DMS114 treated with DMSO at 0.1 percent for 48 hours (cell line): ENCODE data around the gene GTF2H2C_2.
"Not testable (repeated sequence)": the region's sequence is repeated elsewhere in the genome, so short reads cannot be mapped to it uniquely, and the experiment has no call there.

ENCODE experiments used
- DNase-seq: peaks from one replicate; lab custom pipeline; 2025; ENCODE audit not compliant: unreplicated experiment; lab: John Stamatoyannopoulos, UW

Gene GTF2H2C_2

DNA sequence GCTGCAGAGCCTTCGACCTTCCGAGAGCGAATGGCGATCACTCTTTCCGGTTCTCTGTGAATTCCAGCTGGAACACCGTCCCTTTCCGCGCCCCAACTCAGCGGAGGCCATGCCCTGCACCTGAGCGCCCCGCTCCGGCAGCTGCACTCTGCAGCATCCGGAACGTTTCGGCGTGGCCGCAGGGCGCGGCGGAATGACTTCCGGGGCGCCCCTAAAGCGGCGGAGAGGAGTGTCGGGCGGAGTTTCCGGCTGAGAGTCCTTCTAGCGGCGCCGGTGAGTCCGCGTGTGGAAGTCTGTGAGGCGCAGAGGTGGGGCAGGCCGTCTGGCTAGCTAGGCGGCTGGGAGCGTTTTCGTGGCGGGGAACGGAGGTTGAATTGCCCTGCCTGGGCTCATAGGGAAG lies at the start of gene GTF2H2C_2:
TSS of gene GTF2H2C_2 (plus strand) at position 252 of the 400 bp plus-strand sequence.
- not testable (repeated sequence) for DNase-seq

DNA sequence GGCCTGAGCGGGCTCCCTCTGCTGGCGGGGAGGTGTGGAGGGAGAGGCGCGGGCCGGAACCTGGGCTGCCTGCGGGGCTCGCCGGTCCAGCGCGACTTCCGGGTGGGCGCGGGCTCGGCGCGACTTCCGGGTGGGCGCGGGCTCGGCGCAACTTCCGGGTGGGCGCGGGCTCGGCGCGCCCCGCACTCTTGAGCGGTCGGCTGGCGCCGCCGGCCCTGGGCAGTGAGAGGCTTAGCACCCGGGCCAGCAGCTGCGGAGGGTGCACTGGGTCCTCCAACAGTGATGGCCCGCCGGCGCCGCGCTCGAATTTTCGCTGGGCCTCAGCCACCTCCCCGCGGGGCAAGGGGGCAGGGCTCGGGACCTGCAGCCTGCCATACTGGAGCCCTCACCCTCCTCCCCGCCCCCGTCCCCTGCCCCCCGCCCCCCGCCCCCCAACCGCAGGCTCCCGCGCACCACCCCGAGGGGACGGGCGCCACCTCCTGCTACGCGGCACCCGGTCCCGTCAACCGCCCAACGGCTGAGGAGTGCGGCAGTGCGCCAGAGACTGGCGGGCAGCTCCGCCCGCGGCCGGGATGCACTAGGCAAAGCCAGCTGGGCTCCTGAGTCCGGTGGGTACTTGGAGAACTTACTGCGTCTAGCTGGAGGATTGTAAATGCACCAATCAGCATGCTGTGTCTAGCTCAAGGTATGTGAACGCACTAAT lies 14.0 kb upstream of the GTF2H2C_2 start:
- DNase-seq: not testable (repeated sequence)

- DNase-seq: not testable (repeated sequence)
Measured at GRCh38 chr5:70421322-70421721, 6.2 kb downstream of the GTF2H2C_2 start.

- DNase-seq: not testable (repeated sequence)
Measured at GRCh38 chr5:70423215-70423614, 8.0 kb downstream of the GTF2H2C_2 start.

GRCh38 chr5:70438518-70438917 lies 23.4 kb downstream of the GTF2H2C_2 start:
- not testable (repeated sequence) for DNase-seq

GRCh38 chr5:70449565-70449964 lies 34.4 kb downstream of the GTF2H2C_2 start:
- DNase-seq: not testable (repeated sequence)

GRCh38 chr5:70451249-70451984 lies 36.2 kb downstream of the GTF2H2C_2 start:
- not testable (repeated sequence) for DNase-seq

DNA sequence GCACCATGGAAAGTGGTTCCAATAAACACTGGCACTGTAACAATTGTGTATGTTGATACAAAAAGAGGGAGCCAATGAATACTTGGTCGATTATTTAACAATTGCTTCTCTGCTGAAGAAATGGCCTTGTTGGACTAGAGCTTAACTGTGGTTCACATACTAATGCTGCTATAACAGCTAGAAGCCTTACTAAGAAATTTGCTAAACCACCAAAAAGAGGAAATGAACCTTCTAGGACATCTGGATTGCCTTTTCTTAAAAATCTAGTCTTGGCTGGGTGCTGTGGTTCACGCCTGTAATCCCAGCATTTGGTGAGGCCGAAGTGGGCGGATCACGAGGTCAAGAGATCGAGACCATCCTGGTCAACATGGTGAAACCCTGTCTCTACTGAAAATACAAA lies 41.9 kb downstream of the GTF2H2C_2 start:
- not testable (repeated sequence) for DNase-seq

- not testable (repeated sequence) for DNase-seq
Measured at GRCh38 chr5:70459188-70459587, 44.0 kb downstream of the GTF2H2C_2 start.

DNA sequence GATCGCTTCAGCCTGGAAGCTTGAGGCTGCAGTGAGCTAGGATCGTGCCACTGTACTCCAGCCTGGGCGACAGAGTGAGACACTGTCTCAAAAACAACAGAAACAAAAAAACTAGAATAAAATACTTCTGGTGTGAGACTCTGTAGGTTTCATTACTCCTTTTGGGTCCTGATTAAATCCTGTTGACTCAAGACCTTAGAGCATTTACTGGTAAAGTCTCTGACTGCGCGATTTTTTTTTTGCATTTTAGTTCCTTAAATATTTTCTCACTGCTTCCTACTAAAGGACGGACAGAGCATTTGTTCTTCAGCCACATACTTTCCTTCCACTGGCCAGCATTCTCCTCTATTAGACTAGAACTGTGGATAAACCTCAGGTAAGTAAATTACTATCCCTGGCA lies 46.8 kb downstream of the GTF2H2C_2 start:
- not testable (repeated sequence) for DNase-seq

GRCh38 chr5:70464019-70464637 lies 49.0 kb downstream of the GTF2H2C_2 start:
- DNase-seq: not testable (repeated sequence)

- not testable (repeated sequence) for DNase-seq
Measured at GRCh38 chr5:70469926-70470509, 54.9 kb downstream of the GTF2H2C_2 start.
